NCI-H146 (cell line): Measurements from ENCODE around the gene PSPN.

Experiments
- DNase-seq: peaks from one replicate; lab custom pipeline; 2025; lab: John Stamatoyannopoulos, UW

Gene PSPN, protein sequence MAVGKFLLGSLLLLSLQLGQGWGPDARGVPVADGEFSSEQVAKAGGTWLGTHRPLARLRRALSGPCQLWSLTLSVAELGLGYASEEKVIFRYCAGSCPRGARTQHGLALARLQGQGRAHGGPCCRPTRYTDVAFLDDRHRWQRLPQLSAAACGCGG

DNA sequence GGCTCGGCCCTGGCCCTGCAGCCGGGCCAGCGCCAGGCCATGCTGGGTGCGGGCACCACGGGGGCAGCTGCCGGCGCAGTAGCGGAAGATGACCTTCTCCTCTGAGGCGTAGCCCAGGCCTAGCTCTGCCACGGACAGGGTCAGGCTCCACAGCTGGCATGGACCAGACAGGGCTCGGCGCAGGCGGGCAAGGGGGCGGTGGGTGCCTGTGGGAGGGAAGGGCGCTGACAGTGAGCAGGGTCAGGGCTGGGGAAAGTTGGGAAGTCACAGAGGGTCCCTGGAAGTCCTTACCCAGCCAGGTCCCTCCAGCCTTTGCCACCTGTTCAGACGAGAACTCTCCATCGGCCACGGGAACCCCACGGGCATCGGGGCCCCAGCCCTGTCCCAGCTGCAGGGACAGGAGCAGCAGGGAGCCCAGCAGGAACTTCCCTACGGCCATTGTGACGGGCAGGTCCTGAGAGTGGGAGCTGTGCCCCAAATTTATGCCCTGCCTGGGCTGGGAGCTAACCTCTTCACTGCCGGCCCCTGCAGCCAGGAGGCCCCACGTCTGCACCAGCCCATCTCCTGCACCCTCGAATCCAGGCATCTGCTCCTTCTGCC, at the start of gene PSPN:
Gene PSPN (minus strand): TSS at position 523 of the 600 bp plus-strand sequence. CDS start 84 bp downstream, at position 439.
- no peak for DNase-seq

DNA sequence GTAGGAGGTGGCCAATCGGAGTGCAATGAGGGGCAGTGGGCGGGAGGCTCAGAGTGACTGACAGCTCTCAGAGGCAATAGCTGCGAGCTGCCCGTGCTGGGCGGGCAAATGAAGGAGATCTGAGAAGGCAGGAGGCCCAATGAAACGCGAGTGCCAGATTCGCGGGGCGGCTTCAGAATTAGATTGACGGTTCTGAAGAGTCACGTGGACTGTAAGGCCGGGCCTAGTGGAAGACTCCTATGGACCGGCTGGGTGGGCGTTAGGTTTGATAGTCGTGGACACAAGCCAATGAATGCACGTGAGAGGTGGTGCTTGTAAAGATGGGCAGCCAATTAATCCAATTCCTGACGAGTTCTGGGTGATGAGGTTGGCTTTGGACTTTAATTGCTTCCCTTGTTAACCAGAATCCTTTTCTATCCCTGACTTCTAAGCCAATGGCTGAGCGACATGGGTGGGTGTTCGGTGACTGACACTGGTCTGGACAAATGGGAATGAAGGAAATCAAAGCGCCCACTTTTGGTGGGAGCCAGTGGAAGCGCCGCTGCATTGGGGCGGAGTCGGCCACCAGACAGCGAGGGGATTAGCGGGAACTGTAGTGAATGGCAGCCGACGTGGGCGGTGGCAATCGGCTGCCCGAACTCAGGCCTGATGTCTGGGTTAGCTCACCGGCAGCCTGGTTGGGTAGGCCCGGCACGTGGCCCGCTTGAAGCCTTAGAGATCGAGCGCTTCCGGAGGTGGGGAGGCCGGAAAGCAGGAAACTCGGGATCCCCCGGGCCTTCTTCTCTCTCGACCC, 49.4 kb upstream of the PSPN start:
- DNase-seq = peak; percentile 99

DNA sequence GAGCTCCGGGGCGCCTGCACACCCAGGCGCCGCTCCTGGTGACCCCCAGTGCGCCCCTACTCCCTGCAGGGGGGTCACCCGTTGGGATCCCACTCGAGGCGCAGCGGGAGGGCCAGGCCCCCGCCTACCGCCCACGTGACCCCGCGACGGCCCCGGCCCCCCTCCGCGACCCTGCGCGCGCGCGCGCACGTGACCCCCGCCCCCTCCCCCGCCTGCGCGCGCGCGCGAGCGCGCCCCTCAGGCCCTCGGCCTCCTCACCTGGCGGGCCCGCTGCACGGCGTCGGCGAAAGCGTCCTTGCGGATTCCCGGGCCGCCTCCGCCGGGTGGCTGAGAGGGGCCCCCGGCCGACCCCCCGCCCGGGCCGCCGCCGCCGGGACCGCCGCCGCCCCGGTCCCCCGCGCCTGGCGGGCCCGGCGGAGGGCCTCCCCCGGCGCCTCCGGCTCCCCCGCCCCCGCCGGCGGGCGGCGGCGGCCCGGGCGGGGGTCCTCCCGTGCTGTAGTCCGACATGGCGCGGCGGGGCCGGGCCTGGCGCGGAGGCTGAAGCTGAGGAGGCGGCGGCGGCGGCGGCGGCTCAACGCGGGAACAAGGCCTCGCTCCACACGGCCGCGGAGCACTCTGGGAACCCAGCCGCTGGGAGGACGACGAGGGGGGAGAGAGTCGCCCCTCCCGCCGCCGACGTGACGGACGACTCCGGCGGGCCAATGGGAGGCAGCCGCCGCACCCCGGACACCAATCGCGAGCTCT, 48.6 kb upstream of the PSPN start, which contains the start of gene KHSRP:
Gene KHSRP (minus strand): TSS at position 617 of the 744 bp plus-strand sequence. CDS start 110 bp downstream, at position 507.
- peak; percentile 13 for DNase-seq

DNA sequence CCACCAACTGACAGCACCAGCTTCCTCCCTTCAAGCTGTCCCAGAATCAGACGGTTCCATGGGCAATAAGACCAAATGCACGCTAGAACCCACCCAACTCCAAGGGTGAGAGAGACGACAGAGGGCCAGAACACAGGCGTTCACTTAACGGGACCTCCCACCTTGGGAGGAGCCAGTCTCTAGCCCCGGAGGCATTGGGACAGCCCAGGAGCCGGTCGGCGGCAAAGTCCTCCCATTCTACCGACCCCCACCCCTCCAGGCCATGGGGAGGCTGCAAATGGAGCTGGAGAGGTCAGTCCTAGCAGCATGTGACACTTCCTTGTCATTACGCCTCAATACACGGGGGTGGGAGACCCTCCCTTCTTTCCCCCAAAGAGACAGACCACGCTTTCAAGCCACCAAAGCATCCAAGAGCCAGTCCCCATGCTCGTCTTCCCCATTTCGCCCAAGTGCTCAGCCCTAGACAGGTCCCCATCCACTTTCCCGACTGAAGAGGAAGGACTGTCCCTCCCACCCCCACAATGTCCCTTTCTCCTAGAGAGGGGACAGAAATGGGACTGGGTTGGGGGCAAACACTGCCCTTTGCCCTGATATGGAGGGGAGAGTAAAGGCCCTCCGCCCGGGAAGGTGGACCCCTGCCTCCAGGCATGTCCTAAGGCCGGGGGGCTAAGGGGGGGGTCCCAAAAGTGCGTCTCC, 47.9 kb upstream of the PSPN start:
- peak; percentile 11 for DNase-seq

DNA sequence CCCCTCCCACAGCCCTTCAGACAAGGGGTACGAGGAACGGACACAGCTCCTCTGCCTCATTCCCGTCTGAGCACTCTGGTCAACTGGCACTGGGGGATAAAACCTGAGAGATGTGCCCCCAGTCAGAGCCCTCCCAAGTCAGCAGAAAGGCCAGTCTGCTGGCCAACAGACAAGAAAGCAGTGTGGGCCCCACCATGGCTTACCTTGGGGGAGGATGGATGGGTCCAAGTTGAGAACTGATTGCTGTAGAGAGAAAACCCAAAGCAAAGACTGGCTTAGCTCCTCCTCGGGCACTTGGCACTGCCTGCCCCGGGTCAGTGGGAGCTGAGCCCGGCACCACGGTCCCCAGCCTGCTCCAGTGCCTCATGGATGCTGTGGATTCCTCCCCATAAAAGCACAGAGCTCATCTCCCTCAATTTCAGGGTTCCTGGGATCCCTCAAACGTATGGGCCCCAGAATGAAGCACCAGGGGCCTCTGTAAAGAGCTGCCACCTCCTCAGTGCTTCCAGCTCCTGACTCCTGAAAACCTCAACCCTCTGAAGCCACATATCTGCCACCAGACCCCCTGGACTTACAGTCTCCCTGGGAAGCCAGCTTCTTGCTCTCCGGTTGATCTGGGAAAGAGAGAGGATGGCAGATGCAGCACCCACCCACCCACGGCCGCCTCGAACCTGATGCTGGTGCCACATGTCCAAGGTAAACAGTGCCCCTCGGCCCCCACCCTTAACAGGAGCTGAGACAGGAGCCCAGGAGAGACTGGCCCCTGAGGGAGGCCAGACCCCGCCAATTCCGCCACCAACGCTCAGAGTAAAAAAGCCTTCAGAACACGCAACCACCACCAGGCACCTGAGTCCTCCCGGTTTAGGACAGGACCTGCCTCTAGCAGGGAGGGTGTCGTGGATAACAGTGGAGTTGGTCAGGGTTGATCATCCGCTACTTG, 45.6 kb upstream of the PSPN start:
- DNase-seq = no peak

DNA sequence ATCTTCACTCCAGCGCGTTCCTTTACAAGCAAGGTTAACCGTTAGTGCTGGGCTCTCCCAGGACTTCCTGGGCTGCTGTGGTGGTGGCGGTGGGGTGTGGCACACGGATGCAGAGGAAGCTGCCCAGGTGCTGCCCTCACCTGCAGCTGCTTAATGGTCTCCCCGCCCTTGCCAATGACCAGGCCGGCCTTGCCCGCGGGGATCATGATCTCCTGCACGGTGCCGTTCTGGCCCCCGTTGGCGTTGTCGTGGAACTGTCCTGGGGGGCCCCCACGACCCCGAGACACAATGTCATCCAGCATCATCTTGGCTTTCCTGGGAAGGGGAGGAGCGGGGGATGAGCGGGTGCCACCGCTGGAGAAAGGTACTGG, 42.8 kb upstream of the PSPN start:
- DNase-seq = no peak

DNA sequence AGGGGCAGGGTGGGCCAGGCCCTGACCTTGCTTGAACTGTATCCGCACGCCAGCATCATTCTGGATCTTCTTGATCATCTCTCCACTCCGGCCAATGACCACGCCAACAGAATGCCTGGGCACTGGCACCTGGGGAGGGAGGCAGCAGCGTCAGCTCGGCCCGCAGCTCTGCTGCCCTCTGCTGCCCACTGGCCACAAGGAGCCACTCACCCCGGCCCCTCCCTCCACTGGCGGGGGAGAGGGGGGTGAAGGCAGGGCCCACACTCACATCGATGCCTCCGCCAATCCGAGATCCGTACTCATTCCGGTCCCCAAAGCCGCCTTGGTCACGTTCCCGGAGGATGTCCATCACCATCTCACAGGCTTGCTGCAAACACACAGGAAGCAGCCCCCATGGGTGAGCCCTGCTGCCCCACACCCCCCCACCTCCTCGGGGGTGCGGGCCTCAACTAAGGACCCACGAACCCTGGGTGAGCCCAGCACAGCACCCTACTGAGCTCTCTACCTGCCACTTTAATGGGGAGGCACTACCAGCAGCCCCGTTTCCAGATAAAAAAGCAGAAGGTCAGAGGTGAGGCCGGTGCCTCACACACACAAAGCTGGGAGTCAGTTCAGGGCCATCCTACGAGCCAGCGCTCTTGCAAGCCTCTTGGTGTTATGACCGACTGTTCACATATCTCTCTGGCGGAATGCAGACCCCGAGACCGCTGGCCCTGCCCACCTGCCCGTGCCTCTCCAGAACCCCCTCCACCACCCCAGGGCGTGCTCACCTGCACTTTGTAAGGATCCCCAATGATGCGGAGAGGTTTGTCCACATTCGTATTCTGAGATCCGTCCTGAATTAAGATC, 42.2 kb upstream of the PSPN start:
- DNase-seq = no peak

DNA sequence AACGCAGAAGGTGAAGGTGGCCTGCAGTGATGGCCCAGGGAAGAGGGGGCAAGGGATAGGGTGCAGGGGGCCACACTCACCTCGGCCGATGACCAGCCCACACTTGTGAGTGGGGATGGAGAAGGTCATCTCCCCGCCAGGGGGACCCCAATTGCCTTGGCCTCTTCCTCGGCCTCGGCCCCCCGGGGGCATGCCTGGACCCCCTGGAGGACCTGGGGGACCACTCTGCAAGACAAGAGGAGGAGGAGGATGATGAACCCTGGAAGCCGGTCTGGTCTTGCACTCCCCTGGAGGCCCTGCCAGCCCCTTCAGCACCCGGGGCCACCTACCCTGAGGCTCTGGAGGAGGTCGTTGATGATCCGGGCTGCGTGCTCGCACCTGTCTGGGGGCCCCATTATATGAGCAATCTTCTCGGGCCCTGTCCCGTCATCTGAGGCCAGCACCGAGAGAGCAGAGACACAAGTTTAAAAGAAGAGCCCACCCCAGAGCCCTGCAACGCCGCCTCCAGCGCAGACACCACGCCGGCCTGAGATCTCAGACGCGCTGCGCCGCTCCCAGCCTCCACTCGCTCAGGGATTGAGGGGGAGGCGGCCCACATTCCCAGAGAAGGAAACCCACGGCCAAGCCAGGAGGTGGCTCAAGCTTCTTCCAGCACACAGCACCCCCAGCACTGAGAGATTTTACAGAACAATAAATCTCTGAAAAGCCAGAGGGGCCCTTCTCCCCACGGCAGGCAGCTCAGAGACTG, 41.1 kb upstream of the PSPN start:
- no peak for DNase-seq

DNA sequence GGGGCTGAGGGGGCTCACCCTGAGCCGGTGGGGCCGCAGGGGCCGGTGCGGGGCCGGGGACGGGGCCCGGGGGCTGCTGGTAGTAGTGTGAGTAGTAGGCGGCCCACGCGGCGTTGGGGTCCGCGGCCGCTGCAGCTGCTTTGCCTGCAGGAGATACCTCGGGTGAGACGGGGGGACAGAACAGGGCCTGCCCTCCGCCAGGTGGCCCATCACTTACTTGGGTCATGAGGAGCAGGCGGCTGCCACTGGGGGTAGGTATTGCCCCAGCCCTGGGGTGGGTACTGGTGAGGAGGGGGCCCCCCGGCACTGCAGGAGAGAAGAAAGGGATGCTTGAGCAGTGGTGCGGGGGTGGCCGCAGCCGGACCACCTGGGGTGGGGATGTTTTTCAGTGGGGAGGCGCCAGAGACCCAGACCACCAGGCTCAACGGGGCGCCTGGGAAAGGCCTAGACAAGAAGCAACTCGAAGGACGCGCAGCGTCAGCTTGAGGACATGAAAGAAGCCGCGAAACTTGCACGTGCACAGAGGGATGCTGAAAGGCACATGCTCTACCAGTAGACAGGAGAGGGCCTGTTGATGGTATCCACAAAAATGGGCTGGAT, 40.0 kb upstream of the PSPN start:
- no peak for DNase-seq

DNA sequence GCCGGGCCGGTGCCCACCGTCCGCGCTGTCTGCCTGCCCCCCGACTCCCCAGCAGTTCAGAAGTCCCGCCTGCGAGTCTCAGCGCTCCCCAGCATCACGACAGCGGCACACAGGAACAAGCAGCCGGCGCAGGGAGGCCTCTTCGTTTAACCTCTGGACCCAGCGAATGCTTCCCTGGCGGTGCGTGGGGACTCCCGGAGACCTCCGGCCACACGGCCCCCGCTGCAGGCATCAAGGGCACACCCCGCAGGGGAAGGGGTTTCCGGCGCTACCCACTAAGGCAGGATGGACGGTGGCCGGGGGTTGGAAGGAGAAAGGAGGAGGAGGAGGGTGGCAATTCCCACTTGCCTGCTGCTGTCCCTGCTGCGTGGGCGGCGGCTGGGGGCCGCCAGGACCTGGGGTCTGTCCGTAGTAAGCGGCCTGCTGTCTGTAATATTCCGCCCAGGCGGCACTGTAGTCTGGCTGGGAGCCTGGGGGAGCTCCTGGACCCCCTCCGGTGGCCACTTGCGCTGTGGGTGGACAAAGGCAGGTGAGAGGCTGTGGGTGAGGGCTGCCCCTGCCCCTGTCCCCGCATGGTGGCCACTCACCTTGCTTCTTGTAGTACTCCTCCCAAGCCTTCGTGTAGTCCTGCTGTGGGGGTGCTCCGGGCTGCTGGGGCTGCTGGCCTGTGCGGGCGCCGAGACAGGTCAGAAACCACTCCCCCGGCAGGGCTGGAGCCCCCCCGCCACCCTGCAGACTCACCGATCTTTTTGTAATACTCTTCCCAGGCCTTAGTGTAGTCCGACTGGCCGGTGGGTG, 39.3 kb upstream of the PSPN start:
- no peak for DNase-seq

DNA sequence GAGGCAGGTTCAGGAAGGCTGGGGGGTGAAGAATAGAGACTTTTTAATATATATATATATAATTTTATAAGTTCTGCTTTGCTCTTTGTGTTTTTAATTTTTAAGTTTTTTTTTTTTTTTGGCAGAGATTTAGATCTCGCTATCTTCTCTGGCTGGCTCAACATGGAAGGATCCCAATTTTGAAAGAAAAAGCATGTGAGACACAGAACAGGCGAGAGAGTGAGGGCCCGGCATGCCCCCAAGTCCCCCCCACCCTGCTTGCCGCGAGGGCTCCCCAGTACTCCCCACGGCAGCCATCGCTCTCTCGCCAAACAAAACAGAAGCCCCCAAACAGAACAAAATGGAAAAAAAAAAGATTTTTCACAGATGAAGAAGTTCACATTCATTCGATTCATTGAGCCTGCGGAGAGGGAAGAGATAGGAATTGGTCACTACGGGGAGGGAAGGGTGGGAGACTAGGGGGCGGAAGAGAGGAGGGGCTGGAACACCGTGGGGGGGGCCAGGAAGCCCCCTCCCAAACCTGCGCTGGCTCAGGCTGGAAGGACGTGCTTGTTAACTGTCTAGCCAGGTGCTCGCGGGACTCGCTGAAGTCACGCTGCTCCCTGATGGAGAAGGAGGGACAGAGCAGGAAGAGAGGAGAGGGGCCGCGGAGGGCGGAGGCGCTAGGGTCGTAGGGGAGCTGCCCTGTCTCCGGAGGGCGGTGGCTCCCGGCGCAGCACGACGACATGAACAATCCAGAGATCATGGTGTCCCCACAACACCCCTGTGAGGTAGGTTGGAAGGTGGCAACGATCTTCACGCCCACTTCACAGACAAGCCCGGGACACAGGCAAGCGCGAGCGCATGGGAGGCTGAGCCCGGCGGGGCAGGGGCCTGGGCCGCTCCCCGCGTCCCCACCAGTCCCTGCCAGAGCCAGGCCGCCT, 38.2 kb upstream of the PSPN start:
- no peak for DNase-seq

DNA sequence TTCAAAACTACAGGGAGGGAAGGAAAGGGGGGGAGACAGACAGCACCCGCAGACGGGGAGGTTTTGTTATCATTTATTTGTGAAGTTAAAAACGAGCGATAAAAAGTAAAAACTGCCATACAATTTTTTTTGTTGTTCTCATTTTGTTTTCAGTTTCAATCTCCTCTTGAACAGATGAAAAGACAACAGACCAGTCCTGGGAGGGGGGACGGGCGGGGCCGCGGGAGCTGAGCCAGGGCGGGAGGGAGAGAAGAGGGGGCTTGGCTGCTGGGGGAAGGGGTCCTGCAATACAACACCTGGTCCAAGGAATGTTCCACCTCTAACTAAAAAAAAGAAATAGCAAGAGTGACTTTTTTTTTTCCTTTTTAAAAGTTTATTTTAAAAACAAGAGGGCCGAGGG, 37.6 kb upstream of the PSPN start:
- DNase-seq = no peak

DNA sequence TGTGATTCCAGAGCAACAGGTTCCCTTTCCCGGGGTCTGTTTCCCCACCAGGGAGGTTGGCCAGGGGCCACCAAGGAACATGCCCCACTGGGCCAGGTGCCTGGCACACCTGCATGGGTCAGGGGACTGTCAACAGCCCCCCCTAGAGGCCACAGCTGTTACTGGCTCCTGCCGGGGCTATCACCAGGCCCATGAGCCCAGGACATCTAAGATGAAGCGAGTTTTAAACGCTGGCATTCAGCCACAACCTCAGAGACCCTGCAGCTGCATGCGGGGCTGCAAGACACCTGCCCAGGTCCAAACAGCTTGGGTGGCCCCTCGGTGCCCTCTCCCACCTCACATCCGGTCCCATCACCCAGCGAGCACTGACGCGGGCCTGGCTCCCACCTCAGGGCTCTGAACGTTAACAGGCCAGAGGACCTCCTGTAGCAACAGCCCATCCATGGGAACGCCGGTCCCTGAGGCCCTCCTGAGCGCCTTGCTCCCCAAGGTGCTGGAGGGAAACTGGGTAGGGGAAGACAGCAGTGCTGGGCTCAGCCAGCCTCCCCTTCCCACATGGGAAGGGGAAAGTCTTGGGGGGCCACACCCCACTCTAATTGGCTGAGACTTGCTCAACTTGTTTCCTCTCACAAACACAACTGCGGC, 36.8 kb upstream of the PSPN start:
- no peak for DNase-seq

DNA sequence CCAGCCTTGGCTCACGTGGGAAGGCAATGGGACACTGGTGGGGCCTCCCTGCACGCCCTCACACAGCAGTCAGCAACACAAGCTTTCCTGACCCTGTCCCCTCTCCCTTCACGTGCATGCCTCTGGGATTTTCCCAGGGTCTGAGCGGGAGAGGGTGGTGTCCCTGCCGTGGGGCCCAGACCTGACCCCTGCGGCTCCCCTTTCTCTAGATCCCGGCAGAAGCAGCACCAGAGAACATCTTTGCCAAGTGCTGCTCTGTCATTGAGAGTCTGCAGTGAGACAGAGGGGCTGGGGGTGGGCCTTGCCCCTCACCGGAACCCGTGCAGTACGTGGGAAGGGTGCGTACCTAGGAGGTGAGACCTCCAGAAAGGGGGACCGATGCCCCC, 36.3 kb upstream of the PSPN start:
- DNase-seq = no peak

DNA sequence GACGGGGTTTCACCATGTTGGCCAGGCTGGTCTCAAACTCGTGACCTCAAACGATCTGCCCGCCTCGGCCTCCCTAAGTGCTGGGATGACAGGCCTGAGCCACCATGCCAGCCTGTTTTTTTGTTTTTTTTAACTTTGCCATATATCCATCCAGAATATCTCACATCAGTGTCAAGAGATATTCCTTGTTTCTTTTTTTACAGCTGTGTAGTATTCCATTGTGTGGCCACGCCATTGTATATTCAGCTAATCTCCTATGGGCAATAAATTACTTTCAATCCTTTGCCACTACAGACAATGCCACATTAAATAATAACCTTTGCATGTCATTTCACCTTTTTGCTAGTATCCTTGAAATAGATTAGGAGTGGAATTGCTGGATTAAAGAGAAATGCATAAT, 33.6 kb upstream of the PSPN start:
- no peak for DNase-seq

DNA sequence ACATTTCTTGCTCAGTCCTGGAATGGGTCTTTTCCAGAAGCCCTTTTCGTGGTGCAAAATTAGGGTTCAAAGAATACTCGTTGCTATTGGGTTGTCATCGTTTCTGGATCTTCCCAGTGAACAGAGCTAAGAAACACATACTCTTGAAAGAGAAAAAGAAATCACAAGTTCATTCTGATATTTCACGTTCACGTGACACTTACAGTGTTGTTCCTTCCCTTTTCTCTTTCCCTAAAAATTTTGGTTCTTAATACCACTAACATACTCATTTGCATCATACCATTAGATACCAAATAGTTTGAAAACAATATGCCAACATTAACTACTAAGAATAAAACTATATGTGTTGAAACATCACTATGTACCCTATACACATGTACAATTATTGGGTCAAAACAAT, 30.7 kb upstream of the PSPN start:
- no peak for DNase-seq
